ENCODE results near the gene TTC21B.
A peak's percentile ranks its signal among the peaks of the same experiment; 100 is the strongest.

Gene TTC21B

DNA sequence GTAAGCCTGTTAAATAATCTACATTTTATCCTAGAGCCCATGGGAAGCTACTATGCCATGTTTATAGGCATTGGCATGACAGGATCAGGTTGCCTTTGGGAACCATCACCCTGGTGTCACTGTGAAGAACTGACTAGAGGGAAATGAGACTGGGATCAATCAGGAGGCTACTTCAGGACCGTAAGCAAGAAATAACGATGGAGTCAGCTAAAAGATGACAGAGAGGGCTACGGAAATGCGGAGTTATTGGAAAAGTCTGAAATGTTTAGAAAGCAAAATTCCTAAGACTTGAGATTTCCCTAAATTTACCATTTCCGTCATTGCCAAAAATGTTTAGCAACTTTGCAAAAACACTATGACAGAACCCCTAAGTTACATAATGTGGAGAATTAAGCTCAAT lies 50.2 kb downstream of the TTC21B start:
- H3K4me3 ChIP-seq (ENCODE audit: low read length in 2 of 2), result no peak overlapping the region
- no peak overlapping the region for H3K27ac ChIP-seq (ENCODE audit: low read depth in 2 of 2, low read length in 2 of 2)
- no peaks in the 10 kb centered on the region for H3K9me3 ChIP-seq (ENCODE audit: control insufficient read depth in 2 of 2, low read length in 2 of 2)
- H3K36me3 ChIP-seq (ENCODE audit: control insufficient read depth in 2 of 2, insufficient read depth in 2 of 2, low read length in 2 of 2), result peaks cover 8 to 13% of the 10 kb centered on the region in 2 donors
- no peaks in the 10 kb centered on the region for H3K27me3 ChIP-seq (ENCODE audit: control insufficient read depth in 2 of 2, insufficient read depth in 2 of 2, low read length in 2 of 2)
- H3K9ac ChIP-seq (ENCODE audit: low read depth in 1 of 2, low read length in 2 of 2), result no peak overlapping the region
- H3K4me1 ChIP-seq (ENCODE audit: control insufficient read depth in 2 of 2, insufficient read depth in 2 of 2, low read length in 2 of 2), result peaks cover 3 to 5% of the 10 kb centered on the region in 2 donors

DNA sequence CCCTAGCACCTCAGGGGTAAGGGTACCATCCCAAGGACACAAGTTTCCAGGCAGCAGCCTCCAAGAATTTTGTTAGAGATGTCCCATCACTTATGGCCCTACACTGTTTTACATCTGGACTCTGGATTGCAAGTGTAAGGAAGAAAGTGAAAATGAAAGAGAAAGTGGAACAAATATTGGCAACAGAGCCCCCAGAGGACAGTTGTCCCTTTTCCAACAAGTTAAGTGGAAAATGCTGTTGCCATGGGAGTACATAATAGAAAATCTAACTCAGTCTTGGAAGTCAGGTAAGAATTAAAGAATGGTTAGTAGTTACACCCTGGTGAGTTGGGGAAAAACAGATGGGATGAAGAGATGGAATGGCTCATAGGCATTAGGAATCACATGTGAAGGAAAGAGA lies 50.6 kb downstream of the TTC21B start:
- Histone ChIP-seq H3K4me1 (ENCODE audit: control insufficient read depth in 2 of 2, insufficient read depth in 2 of 2, low read length in 2 of 2) (peaks cover 3 to 5% of the 10 kb centered on the region in 2 donors), H3K4me3 (ENCODE audit: low read length in 2 of 2) (peak overlapping the region in 1 of 2 donors; percentile 11), H3K9ac (ENCODE audit: low read depth in 1 of 2, low read length in 2 of 2) (no peak overlapping the region), H3K9me3 (ENCODE audit: control insufficient read depth in 2 of 2, low read length in 2 of 2) (no peaks in the 10 kb centered on the region), H3K36me3 (ENCODE audit: control insufficient read depth in 2 of 2, insufficient read depth in 2 of 2, low read length in 2 of 2) (peaks cover 8 to 17% of the 10 kb centered on the region in 2 donors), H3K27me3 (ENCODE audit: control insufficient read depth in 2 of 2, insufficient read depth in 2 of 2, low read length in 2 of 2) (no peaks in the 10 kb centered on the region), H3K27ac (ENCODE audit: low read depth in 2 of 2, low read length in 2 of 2) (no peak overlapping the region)

DNA sequence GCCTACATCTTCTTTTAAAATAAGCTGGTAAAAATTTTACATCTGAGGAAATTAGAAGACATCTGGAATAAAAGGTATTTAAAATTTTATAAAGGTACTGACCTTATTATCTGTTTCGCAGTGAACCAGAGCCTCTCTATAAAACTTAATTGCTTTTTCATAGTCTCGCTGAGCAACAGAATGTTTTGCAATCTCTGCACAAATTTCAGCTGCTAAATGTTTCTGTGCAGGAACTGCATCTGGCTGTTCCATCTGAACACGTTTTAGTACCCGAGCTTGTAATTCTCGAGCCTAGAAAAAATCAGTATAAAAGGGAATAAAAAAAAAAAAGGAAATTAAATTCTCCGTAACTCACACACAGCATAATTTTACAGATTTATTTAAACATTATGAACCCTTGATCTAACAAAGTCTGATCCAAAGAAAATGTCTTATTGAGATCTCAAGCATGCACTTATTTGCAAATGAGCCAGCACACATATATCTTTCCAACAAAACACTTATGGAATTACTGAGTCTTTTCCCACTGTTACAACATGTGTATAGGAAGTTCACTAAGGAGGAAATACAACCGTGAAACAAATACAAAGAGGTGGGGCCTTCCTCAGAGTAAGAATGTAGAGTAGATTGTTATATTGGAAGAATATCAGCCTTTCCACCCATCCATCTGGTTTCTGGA lies 51.8 kb downstream of the TTC21B start:
- Histone ChIP-seq H3K9me3 (ENCODE audit: control insufficient read depth in 2 of 2, low read length in 2 of 2) (no peaks in the 10 kb centered on the region), H3K4me3 (ENCODE audit: low read length in 2 of 2) (no peak overlapping the region), H3K27ac (ENCODE audit: low read depth in 2 of 2, low read length in 2 of 2) (no peak overlapping the region), H3K36me3 (ENCODE audit: control insufficient read depth in 2 of 2, insufficient read depth in 2 of 2, low read length in 2 of 2) (peaks cover 15% of the 10 kb centered on the region in 2 donors), H3K9ac (ENCODE audit: low read depth in 1 of 2, low read length in 2 of 2) (no peak overlapping the region), H3K27me3 (ENCODE audit: control insufficient read depth in 2 of 2, insufficient read depth in 2 of 2, low read length in 2 of 2) (no peaks in the 10 kb centered on the region), H3K4me1 (ENCODE audit: control insufficient read depth in 2 of 2, insufficient read depth in 2 of 2, low read length in 2 of 2) (peaks cover 3 to 5% of the 10 kb centered on the region in 2 donors)

DNA sequence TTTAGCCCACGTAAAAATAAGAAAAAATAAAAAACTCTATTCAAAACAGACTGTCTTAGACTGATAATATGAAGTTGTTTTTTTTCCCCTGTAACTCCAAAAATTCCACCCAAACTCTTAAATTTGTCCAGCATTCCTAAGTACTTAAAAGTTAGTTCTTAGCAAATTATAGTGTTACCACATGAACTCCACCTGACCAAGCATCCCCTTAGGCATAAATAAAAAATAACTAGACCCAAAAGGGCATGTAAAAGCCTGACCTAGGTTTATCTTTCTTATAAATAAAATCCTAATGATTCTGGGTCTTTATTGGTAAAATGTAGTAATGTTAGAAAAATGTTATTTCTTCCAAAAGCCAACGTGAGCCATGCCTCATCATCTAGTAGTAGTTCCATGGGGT lies 54.3 kb downstream of the TTC21B start:
- peaks cover 21 to 23% of the 10 kb centered on the region in 2 donors for H3K36me3 ChIP-seq (ENCODE audit: control insufficient read depth in 2 of 2, insufficient read depth in 2 of 2, low read length in 2 of 2)
- no peak overlapping the region for H3K4me3 ChIP-seq (ENCODE audit: low read length in 2 of 2)
- no peak overlapping the region for H3K9ac ChIP-seq (ENCODE audit: low read depth in 1 of 2, low read length in 2 of 2)
- H3K27ac ChIP-seq (ENCODE audit: low read depth in 2 of 2, low read length in 2 of 2), result no peak overlapping the region
- H3K4me1 ChIP-seq (ENCODE audit: control insufficient read depth in 2 of 2, insufficient read depth in 2 of 2, low read length in 2 of 2), result peaks cover 3 to 5% of the 10 kb centered on the region in 2 donors
- no peaks in the 10 kb centered on the region for H3K9me3 ChIP-seq (ENCODE audit: control insufficient read depth in 2 of 2, low read length in 2 of 2)
- H3K27me3 ChIP-seq (ENCODE audit: control insufficient read depth in 2 of 2, insufficient read depth in 2 of 2, low read length in 2 of 2), result no peaks in the 10 kb centered on the region

DNA sequence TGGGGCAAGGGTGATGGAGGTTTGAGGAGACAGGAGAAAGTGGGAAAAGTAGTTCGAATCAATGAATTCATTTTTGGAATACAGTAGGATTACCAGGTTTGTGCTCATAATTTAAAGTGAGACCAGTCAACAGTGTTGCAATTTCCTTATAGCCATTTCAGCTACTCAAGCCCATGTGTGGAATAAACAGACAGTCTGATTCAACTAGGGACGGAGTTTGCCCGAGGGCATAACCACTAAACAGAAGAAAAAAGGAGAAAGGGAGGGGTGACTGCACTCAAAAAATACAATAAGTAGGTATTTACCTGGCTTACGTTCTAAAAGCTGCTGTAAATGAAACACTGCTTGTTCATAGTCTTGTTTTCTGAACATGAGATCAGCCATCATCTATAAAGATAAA lies 55.2 kb downstream of the TTC21B start:
- Histone ChIP-seq H3K27me3 (ENCODE audit: control insufficient read depth in 2 of 2, insufficient read depth in 2 of 2, low read length in 2 of 2) (no peaks in the 10 kb centered on the region), H3K4me1 (ENCODE audit: control insufficient read depth in 2 of 2, insufficient read depth in 2 of 2, low read length in 2 of 2) (peaks cover 3 to 5% of the 10 kb centered on the region in 2 donors), H3K9ac (ENCODE audit: low read depth in 1 of 2, low read length in 2 of 2) (no peak overlapping the region), H3K27ac (ENCODE audit: low read depth in 2 of 2, low read length in 2 of 2) (no peak overlapping the region), H3K4me3 (ENCODE audit: low read length in 2 of 2) (no peak overlapping the region), H3K36me3 (ENCODE audit: control insufficient read depth in 2 of 2, insufficient read depth in 2 of 2, low read length in 2 of 2) (peaks cover 24 to 31% of the 10 kb centered on the region in 2 donors), H3K9me3 (ENCODE audit: control insufficient read depth in 2 of 2, low read length in 2 of 2) (no peaks in the 10 kb centered on the region)

DNA sequence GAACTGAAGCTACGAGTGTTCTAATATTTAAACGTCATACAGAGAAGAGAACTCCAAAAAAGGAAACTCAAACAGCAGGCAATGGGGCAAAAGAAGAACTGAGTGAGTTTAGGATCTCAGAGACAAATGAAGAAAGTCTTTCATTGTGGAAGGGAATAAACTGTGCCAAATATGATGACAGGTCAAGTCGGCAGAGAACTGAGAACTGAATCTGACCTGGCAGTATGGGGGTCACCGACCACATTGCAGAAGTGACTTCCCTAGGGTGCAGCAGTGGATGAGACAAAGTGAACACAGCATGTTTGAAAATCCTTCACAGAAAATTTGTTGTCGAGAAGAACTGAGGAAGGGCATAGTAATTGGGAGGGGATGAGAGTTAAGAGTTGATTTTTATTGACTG lies 55.9 kb downstream of the TTC21B start:
- no peaks in the 10 kb centered on the region for H3K9me3 ChIP-seq (ENCODE audit: control insufficient read depth in 2 of 2, low read length in 2 of 2)
- no peak overlapping the region for H3K9ac ChIP-seq (ENCODE audit: low read depth in 1 of 2, low read length in 2 of 2)
- no peak overlapping the region for H3K27ac ChIP-seq (ENCODE audit: low read depth in 2 of 2, low read length in 2 of 2)
- peaks cover 1 to 5% of the 10 kb centered on the region in 2 donors for H3K4me1 ChIP-seq (ENCODE audit: control insufficient read depth in 2 of 2, insufficient read depth in 2 of 2, low read length in 2 of 2)
- H3K4me3 ChIP-seq (ENCODE audit: low read length in 2 of 2), result no peak overlapping the region
- H3K27me3 ChIP-seq (ENCODE audit: control insufficient read depth in 2 of 2, insufficient read depth in 2 of 2, low read length in 2 of 2), result no peaks in the 10 kb centered on the region
- peaks cover 25 to 32% of the 10 kb centered on the region in 2 donors for H3K36me3 ChIP-seq (ENCODE audit: control insufficient read depth in 2 of 2, insufficient read depth in 2 of 2, low read length in 2 of 2)

DNA sequence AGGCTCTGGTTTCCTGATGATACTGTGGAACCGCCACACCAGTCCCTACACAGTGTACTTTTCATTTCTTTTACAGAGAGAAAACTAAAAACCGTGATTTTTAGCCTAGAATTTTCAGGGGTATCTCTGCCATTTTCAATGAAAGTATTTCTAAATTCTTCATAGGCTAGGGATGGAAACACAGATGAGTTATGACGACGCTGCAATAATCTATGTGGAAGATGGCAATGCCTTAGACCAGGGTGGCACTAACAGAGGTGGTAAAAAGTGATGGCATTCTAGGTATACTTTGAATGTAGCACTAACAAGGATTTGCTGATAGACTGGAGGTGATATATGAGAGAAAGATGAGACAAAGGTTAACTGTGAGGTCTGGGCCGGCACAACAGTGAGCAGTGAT lies 56.5 kb downstream of the TTC21B start:
- Histone ChIP-seq H3K36me3 (ENCODE audit: control insufficient read depth in 2 of 2, insufficient read depth in 2 of 2, low read length in 2 of 2) (peaks cover 25 to 38% of the 10 kb centered on the region in 2 donors), H3K27me3 (ENCODE audit: control insufficient read depth in 2 of 2, insufficient read depth in 2 of 2, low read length in 2 of 2) (no peaks in the 10 kb centered on the region)

DNA sequence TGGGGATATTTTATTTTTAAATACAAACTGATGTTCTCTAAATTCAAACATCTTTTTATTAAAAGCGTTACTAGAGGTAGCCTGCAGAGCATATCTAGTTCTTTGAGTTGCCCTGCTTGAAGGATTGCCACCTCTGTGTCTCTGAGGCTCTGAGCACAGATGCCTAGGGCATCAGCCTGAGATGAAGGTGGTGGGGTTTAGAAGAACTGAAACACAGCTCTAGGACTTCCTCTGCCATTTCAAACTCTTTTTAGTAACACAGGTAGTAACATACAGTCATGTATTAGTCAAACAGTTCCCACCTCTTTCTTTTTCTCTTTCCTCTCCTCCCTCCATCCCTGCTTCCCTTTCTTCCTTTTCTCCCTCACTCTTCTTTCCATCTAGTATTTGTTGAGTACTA lies 57.6 kb downstream of the TTC21B start:
- Histone ChIP-seq H3K36me3 (ENCODE audit: control insufficient read depth in 2 of 2, insufficient read depth in 2 of 2, low read length in 2 of 2) (peaks cover 25 to 38% of the 10 kb centered on the region in 2 donors), H3K4me1 (ENCODE audit: control insufficient read depth in 2 of 2, insufficient read depth in 2 of 2, low read length in 2 of 2) (no peaks in the 10 kb centered on the region), H3K27me3 (ENCODE audit: control insufficient read depth in 2 of 2, insufficient read depth in 2 of 2, low read length in 2 of 2) (no peaks in the 10 kb centered on the region), H3K27ac (ENCODE audit: low read depth in 2 of 2, low read length in 2 of 2) (no peak overlapping the region), H3K9me3 (ENCODE audit: control insufficient read depth in 2 of 2, low read length in 2 of 2) (no peaks in the 10 kb centered on the region), H3K4me3 (ENCODE audit: low read length in 2 of 2) (no peak overlapping the region), H3K9ac (ENCODE audit: low read depth in 1 of 2, low read length in 2 of 2) (no peak overlapping the region)

More for the DNA sequence above, 56.5 kb downstream of the TTC21B start:
- no peak overlapping the region for H3K27ac ChIP-seq (ENCODE audit: low read depth in 2 of 2, low read length in 2 of 2)
- no peak overlapping the region for H3K4me3 ChIP-seq (ENCODE audit: low read length in 2 of 2)
- H3K9me3 ChIP-seq (ENCODE audit: control insufficient read depth in 2 of 2, low read length in 2 of 2), result no peaks in the 10 kb centered on the region
- peaks cover 0 to 3% of the 10 kb centered on the region in 2 donors for H3K4me1 ChIP-seq (ENCODE audit: control insufficient read depth in 2 of 2, insufficient read depth in 2 of 2, low read length in 2 of 2)
- no peak overlapping the region for H3K9ac ChIP-seq (ENCODE audit: low read depth in 1 of 2, low read length in 2 of 2)

DNA sequence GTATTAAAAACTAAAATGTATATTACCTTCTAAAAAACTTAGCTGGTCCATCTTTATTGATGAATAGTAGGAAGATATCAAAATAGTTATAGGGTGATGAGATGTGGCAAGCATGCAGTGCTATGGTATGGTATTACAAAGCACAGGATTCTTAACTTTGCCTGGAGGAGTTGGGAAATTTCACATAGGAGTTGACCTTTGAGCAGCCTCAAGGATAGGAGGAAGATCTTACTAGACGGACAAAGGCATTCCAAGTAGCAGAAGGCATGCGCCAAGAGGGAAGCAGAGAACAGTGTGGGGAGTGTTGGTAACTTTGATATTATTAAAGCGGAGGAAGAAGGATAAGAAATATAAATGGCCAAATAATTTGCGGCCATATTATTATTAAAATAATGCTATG lies 60.0 kb downstream of the TTC21B start:
- H3K27ac ChIP-seq (ENCODE audit: low read depth in 2 of 2, low read length in 2 of 2), result no peak overlapping the region
- no peak overlapping the region for H3K4me3 ChIP-seq (ENCODE audit: low read length in 2 of 2)
- H3K9ac ChIP-seq (ENCODE audit: low read depth in 1 of 2, low read length in 2 of 2), result no peak overlapping the region
- peaks cover 30 to 38% of the 10 kb centered on the region in 2 donors for H3K36me3 ChIP-seq (ENCODE audit: control insufficient read depth in 2 of 2, insufficient read depth in 2 of 2, low read length in 2 of 2)
- H3K9me3 ChIP-seq (ENCODE audit: control insufficient read depth in 2 of 2, low read length in 2 of 2), result no peaks in the 10 kb centered on the region
- H3K4me1 ChIP-seq (ENCODE audit: control insufficient read depth in 2 of 2, insufficient read depth in 2 of 2, low read length in 2 of 2), result no peaks in the 10 kb centered on the region
- no peaks in the 10 kb centered on the region for H3K27me3 ChIP-seq (ENCODE audit: control insufficient read depth in 2 of 2, insufficient read depth in 2 of 2, low read length in 2 of 2)

DNA sequence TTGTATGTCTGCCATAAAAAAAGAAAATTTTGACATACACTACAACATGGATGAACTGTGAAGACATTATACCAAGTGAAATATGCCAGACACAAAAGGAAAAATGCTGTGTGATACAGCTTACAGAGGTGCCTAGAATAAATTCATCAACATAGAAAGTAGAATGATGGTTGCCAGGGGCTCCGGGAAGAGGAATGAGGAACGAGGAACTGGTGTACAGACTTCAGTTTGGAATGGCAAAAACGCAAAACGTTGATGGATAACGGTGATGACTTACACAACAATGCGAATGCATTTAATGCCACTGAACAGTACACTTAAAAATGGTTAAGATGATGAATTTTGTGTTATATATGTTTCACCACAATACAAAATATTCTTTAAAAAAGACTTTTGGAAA lies 61.0 kb downstream of the TTC21B start:
- H3K27me3 ChIP-seq (ENCODE audit: control insufficient read depth in 2 of 2, insufficient read depth in 2 of 2, low read length in 2 of 2), result no peaks in the 10 kb centered on the region
- no peak overlapping the region for H3K9ac ChIP-seq (ENCODE audit: low read depth in 1 of 2, low read length in 2 of 2)
- no peaks in the 10 kb centered on the region for H3K4me1 ChIP-seq (ENCODE audit: control insufficient read depth in 2 of 2, insufficient read depth in 2 of 2, low read length in 2 of 2)
- no peaks in the 10 kb centered on the region for H3K9me3 ChIP-seq (ENCODE audit: control insufficient read depth in 2 of 2, low read length in 2 of 2)
- H3K4me3 ChIP-seq (ENCODE audit: low read length in 2 of 2), result no peak overlapping the region
- H3K27ac ChIP-seq (ENCODE audit: low read depth in 2 of 2, low read length in 2 of 2), result no peak overlapping the region
- H3K36me3 ChIP-seq (ENCODE audit: control insufficient read depth in 2 of 2, insufficient read depth in 2 of 2, low read length in 2 of 2), result peaks cover 22 to 32% of the 10 kb centered on the region in 2 donors

All from mucosa of rectum (tissue), 2 donors.